HEK293T (cell line): Measurements from ENCODE around the gene DERL3.

Experiments used
- FOXA1 ChIP-seq: fragments of 450-650 bp; IDR thresholded peaks from 2 replicates; pipeline ENCODE4 v1.6.1; 2016; ENCODE audit warnings: mild to moderate bottlenecking
- SP1 ChIP-seq: fragments of 450-650 bp; IDR thresholded peaks from 2 replicates; pipeline ENCODE4 v1.6.1; 2017
- SUZ12 ChIP-seq: fragments of 450-650 bp; IDR thresholded peaks from 2 replicates; pipeline ENCODE4 v1.6.1; 2016; ENCODE audit warnings: mild to moderate bottlenecking
- TARDBP ChIP-seq: fragments of 450-650 bp; IDR thresholded peaks from 2 replicates; pipeline ENCODE4 v1.6.1; 2016
- TF ChIP-seq, protein P1 (sequence below): fragments of 450-650 bp; IDR thresholded peaks from 2 replicates; pipeline ENCODE4 v1.6.1; 2016

GRCh38 chr22:23835484-23836144, 3.2 kb downstream of the DERL3 start:
- TF ChIP-seq FOXA1 (no peak), TARDBP (no peak), SP1 (no peak), SUZ12 (no peak)
- TF ChIP-seq, protein P1, sequence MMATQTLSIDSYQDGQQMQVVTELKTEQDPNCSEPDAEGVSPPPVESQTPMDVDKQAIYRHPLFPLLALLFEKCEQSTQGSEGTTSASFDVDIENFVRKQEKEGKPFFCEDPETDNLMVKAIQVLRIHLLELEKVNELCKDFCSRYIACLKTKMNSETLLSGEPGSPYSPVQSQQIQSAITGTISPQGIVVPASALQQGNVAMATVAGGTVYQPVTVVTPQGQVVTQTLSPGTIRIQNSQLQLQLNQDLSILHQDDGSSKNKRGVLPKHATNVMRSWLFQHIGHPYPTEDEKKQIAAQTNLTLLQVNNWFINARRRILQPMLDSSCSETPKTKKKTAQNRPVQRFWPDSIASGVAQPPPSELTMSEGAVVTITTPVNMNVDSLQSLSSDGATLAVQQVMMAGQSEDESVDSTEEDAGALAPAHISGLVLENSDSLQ = no peak
